Epithelial cell of umbilical artery (primary cell): ENCODE measurements around the gene RNF125. TPM values are rescaled to one million over a fixed set of nuclear protein-coding genes. Genes with fewer than 3 reads are reported as not detected.

Experiments used
- total RNA-seq: library from RNA; depleted of rRNA; stranded (reverse); fragments of >200 nt; gene quantifications from 2 replicates; pipeline ENCODE4 v1.2.3, GENCODE V29; 2014

RNF125 gene
- 0.30 and 0.65 TPM in 2 replicates for total RNA-seq

DNA sequence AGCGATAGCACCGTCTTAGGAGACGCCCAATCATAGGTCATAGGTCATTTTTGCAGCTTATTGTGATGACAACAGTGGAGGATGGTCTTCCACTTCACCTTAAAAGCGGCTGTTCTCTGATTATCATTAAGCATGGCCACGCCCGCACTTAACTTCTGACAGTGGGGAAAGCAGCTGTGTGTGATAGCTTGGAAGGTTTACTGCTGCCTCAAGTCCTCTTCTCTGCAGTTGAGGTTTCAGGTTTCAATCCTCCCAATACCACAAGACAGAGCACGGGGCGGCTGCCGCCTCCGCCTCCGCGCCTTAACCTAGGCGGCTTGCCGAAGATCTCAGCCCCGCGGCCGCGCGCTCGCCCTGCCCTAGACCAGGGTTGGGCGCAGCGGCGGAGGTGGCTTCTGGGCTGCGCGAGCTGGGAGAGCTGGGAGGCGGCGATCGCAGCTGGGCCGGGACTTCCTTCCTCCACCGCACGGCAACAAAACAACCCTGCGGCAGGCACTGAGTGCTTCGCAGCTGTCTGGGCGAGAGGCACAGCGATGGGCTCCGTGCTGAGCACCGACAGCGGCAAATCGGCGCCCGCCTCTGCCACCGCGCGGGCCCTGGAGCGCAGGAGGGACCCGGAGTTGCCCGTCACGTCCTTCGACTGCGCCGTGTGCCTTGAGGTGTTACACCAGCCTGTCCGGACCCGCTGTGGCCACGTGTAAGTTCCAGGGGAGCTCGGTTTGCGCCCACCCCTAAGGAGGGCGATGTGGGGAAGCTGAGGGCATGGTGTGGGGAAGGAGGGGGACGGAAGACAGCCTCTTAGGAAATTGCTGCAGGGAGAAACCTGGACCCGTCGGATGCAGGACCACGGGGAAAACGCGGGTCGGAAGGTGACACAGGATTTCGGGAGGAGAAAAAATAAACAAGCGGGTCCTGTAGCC is at the start of gene RNF125:
Gene RNF125, plus strand, starts transcription at position 495 of the 920 bp plus-strand sequence. Its CDS starts 39 bp downstream, at position 534.

DNA sequence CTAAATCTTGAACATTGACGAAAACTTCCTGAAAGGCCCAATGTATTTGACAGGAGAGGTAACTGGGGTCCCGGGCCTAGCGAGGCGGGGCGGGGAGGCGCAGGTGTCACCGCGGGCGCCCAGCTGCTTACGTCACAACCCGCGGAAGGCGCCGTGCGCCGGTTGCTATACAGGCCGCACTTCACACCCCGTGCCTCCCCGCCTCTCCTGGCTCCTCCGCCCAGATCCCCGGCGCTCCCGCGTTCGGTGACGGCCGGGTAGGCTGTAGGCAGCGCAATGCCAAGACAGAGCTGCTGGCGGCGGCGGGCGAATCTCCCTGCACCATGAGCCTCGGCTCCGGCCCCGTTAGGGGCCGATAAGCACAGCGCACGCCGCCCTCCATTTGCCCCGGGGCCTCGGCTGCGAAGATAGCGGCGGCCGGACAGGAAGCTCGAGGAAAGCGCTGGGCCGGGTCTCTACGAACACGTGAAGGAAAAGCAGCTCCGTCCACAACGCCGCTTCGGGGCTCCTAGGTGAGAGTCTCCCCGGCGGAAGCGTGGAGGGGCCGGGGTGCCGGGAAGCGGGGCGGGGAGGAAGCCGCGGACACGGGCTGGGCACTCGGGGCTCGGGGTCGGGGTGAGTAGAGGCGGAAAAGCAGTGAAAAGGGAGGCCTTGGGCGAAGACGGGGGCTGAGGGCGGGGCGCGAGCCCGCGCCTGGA is 73.2 kb downstream of the RNF125 start, which contains the start of gene RNF138:
Gene RNF138, plus strand, starts transcription at position 151 of the 698 bp plus-strand sequence. CDS start 903 bp downstream, outside the sequence.

Other genes with a start within 250 kb of the RNF125 start
- gene TRAPPC8, start 75.7 kb upstream of the RNF125 start, total RNA-seq, result 40.0 and 45.9 TPM in 2 replicates
- 29.6 and 43.6 TPM in 2 replicates for gene RNF138, start 73.0 kb downstream of the RNF125 start, total RNA-seq
- gene MEP1B, start 171.2 kb downstream of the RNF125 start, total RNA-seq, result not detected in 2 replicates